CD4-positive, alpha-beta T cell treated with Interleukin-1 beta for 1 hour (primary cell): ENCODE measurements around the gene DCTN3.
A peak's percentile ranks its signal among the peaks of the same experiment; 100 is the strongest.

Source experiments
- DNase-seq, 2 donors: peaks; one replicate each; pipeline ENCODE4 v3.0.0-alpha.2; 2020 to 2022

The DCTN3 gene

DNA sequence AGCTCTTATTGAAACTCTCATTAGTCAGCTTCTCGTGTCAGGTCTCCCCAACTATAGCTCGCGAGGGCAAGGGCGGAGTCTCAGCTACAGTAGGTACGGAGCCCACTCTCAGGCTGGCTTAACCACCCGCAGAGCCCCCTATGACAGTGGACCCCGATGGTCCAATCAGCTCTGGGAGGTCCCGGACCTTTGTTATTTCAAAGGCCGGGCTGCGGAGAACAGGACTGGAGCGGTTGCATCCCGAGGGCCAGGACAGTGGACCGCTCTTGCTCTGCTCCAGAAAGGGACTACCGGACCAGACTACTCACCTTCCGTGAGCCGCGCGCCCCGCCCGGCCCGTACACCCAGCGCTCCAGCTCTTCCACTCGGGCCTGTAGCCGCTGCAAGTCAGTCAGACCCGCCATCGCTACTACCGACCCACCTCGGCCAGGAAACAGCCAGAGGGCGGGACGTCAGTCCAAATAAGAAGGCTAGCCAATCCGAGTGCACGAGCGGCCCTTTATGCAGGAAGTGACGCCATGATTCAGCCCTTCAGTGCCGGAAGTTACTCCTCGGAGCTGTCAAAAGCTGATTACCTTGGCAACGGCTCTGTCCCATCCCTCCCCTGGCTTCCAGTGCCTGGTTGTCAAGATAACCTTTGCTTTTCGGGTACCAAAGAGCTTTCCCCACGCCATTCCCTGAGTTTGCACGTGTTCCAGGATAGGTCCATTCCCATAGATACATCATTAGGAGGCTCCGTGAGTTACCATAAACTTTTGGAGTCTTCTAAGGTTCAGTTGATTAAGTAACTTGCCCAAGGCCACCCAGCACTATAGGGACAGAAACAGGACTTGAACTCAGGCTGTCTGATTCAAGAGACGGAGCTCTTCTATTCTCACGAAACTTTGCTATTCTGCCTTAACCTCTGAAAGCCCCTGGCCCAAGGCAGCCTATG is at the start of gene DCTN3:
TSS of gene DCTN3 (minus strand) at position 435 of the 934 bp plus-strand sequence. CDS start at position 404, 31 bp downstream.
- DNase-seq, result peak; percentile 95

DNA sequence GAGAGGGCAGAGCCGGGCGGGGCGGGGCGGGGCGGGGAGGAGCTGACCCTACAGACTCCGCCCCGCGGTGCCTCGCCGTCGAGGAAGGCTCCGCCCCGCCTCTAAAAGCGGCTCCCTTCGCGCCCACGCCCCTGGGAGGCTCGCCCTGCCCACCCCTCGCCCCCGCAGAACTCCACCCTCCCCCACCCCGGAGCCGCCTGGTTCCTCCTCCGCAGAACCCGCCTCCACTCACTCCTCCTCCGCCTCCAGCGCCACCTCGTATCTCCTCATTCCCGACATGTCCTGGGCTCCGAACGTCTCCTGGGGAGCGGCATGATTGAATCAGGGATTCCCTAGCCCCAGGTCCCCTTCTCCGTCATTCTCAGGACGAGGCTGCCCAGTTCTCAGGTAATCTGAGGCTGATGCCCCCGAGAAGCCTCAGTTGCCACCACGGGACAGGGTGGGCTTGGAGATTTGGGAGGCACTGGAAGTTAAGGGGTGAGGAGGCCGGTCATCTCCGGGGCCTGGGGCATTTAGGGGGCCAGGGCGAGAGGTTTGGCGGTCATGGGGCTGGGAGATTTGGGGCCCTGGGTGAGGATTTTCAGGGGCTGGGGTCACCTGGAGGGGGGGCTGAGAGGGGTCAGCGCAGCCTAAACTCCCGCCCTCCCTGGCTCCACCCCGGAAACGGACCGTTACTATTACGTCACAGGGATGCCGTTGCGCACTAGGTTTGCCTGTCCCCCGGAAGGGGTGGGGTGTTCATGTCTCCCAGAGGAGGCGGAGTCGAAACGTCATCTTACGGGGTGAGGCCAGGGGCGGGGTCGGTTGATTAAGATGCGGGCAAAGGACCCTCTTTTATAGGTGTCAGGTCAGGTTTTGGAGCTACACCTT is 45.3 kb upstream of the DCTN3 start:
- peak; percentile 93 to 94 for DNase-seq

DNA sequence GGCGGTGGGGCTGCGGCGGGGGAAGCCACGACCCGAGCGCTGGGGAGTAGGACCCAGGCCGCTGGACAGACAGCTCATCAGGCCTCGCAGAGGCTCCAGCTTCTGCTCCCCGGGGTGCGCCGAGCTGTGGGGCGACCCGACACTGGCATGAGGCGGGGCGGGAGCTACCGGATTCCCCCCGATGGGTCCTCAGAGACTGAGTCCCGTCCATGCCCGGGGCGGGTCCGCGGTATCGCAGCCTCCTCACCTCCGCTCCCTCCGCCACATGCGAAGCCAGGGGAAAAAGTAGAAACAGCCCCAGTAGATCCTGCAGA is 44.7 kb upstream of the DCTN3 start:
- DNase-seq, result no peak

DNA sequence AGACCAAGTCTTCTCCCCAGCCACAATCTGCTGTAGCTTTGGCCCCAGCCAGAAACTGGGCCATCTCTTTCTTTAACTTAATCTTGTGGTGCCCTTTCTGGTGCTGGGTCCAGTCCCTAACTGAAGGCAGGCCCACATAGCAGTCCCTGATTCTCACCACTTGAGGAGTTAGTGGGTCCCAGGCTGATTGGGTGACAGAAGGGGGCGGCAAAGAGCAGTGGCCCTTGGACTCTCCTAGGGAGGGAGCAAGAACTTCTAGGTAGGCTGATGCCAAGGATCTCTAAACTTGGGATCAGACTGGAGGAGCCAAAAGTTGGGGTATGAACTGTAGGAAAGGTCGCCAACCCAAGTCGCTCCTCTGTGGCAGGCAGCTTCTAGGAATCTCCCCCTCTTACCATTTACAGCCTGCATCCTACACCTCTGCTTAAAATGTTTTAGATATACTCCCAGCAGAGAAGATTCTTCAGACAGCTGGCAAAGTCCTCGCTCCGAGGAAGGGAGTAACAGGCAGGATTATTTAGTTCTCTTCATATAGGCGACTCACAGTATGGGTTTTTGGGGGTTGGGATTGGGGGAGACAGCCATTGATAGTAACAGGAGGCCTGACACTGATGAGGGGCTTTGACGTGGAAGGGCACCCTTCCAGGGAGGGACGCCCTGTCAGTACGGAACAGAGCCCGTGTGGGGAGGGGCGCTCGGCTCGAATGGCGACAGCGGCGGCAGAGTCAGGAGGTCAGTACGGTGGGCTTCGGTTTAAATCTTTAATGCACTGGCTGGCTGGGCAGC is 44.2 kb upstream of the DCTN3 start:
- DNase-seq, result peak; percentile 76 to 83

DNA sequence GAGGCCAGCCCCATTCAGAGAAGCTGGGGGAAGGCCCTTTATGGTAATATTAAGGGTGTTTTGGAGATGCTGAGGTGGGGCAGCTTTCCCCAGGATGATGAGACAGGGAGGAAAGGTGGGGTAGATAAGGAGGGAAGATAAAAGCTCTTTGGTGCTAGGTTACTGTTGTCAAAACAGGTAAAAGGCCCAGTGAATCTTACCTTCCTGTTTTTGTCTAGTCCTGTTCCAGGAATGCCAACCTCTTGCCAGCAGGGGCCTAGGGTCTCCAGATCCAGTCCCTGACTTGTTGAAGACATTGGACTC is 43.0 kb upstream of the DCTN3 start:
- DNase-seq, result peak; percentile 53 to 76

DNA sequence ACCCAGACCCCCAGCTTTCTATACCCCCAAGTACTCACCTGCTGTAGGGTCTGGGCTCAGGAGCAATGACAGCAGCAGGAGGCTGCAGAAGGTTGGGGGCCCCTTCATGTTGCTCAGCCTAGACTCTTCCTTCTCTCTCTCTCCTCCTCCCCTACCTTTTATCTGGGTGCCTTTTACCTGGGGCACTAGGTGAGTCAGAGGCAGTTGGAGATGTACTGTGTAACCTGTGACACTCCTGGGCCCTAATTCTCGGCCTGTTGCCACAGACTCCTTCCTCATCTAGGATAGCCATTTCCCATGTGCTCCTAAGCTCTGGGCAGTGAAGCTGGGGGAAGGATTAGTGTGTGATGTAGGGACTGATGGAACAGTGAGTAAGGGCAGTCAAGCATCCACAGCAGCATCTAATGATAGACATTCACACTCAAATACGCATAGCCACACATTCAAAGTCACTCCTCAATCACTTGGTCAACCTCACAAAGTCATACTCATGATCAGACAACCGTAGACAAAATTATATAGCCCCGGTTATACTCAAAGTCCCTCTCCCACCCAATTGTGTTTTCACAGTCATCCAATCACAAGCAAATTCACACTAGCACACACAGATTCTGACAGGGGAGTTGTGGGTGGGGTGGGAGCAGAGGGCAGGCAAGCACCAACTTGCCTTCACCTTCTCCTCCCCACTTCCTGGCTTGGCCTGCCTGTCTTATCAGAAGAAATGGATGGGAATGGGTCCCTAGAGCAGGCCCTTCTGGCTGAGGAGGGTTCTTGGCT is 42.4 kb upstream of the DCTN3 start, which contains the start of gene CCL27:
TSS of gene CCL27 (minus strand) at position 132 of the 777 bp plus-strand sequence. CDS start at position 108, 24 bp downstream.
- no peak for DNase-seq

DNA sequence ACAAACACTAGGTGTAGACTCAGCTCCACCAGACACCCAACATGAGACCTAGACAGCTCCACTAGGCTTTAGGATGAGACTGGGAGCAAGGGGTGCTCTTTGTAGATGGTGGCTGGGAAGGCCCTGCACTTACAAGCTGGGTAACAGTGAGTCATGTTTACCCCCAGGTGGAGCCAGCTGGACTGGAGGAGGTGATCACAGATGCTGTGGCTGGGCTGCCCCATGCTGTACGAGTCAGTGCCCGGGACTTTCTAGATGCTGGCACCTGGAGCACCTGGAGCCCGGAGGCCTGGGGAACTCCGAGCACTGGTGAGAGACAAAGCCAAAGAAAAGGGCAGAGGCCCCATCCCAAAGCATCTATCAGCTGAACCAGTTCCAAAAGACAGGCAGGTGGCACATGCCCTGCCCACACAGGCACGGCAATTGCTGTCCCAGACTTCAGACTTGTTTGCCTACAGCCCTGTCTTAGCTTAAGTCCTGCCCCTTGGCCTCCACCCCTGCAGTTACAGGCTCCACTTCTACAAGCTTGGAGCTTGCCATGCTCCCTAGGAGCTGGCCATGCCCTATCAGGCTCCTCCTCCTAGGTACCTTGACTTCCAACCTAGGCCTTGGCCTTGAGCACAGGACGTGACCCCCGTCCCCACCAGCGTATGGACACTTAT is 39.4 kb upstream of the DCTN3 start:
- no peak for DNase-seq

DNA sequence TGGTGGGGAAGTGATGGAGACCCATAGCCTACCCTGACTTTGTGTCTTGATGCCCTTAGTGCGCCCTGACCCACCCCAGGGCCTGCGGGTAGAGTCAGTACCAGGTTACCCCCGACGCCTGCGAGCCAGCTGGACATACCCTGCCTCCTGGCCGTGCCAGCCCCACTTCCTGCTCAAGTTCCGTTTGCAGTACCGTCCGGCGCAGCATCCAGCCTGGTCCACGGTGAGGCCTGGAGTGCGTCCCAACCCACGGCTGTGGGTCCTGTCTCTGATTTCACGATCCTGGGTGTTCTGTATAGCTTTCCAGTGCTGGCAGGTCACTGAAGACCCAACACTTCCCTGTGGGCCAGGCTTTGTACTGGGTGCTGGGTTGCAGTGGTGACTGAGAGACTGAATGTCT is 38.2 kb upstream of the DCTN3 start:
- no peak for DNase-seq

DNA sequence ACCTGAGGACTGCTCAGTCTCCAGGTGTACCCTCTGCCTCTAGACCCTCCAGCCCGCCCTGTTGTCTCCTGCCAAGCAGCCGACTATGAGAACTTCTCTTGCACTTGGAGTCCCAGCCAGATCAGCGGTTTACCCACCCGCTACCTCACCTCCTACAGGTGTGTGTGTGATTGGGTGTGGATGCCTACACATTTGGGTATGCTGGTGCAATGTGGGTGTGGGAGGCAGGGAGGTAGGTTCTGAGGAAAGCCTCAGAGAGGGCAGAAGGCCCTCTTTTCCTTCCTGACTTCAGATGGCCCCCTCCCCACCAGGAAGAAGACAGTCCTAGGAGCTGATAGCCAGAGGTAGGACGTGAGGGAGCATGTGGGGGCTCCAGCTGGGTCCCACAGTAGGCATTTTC is 36.7 kb upstream of the DCTN3 start:
- no peak for DNase-seq

DNA sequence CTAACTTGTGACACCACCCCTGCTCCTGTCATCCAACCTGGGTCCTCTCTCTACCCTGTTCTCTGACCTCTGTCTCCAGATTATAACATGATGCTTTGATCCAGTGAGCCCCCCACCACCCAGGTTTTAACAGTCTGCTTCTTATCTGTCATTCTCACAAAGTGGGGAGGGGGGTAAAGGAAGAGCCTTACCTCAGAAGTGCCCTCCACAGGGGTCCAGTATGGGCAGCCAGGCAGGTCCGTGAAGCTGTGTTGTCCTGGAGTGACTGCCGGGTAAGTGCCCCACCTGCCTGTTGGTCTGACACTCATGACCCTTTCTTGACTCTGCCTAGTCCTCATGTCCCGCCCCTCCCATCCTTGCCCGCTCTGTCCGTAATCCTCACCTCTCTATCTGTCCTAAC is 35.1 kb upstream of the DCTN3 start:
- no peak for DNase-seq

DNA sequence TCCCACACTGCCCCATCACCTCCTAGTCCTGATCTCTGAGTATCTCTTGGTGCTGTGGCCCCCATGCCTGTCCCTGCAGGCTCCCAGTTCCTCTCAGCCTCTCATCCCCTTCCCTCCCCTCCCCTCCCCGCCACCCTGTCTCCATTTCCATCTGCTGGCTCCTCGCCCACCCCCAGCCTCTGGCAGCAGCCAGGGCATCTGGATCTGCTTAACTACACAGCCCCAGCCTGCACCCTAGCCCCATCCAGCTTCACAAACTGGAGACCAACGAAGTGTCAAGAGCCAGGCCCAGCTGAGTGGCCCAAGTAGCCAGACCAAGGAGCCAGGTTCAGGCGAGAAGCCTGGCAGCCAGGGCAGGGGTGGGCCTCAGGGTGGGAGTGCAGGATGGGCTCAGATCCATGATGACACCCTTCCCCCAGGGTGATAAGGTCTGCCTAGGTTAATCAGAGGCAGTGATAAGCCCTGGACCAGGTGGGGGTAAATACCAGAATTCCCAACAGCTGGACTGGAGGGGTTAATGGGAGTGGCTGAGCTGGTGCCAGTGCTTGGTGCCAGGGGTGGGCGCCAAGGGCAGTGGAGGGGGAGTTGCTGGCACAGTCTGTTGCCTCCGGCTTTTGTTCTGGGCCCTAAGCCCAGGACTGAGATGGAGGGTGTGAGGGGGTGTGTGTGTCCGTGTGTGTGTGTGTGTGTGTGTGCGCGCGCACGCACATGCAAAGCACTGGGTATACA is 34.2 kb upstream of the DCTN3 start:
- no peak for DNase-seq

DNA sequence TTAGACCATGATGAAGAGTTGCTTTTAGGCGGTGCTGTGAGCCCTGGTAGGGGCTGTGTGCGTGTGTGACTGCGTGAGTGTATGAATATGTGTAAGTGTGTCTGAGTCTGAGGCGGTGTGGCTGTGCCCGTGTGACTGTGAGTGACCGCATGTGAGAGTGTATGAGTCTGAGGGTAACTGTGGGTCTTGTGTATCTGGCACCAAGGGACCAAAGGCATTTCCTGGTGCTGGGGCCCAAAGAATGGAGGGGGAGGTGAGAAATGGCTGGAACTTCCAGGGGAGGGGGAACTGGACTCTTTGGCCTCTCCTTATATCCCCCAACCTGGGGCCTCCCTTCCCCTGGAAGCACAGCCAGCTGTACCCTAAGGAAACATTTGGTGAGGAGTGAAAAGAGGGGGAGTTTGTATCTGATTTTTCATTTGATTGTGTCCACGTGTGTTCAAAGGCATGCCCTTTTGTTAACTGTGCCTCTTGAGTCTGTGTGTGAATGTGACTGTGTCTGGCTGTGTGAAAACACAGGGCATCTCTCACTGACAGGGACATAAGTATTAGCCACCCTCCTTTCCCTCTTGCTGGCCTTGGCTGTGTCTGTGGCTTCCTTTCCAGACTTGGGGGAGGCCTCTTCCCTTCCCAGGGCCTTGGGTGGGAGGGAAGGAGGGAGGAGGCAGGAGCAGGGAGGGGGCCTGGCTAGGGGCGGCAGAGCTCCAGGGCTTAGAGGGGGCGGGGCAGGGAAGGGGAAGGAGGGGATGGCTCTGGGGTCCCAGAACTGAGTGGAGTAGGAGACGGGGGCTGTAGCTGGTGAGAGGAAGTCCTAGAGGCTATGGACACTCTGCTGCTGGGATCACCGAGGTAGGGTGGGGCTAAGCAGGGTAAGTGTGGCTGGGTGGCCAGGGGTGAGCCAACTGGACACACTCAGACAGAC is 33.1 kb upstream of the DCTN3 start:
- DNase-seq, result no peak

DNA sequence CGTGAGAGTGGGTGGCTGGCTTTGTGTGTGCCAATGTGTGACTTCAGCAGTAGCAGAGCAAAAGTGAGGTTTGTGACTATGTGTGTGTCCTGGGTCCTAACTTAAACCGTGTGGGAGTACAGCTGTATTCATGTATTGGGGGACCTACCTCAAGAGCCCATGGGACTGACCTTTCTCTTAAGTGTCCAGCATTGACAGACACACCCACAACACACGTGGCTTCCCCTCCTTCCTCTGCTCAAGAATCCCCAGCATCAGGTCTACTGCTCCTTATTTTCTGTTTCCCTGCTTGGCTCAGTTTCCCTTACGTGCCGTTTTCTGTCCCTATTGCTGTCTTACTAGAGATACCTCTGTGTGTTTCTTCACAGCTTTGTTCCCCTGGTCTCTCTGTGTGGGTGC is 32.3 kb upstream of the DCTN3 start:
- no peak for DNase-seq

DNA sequence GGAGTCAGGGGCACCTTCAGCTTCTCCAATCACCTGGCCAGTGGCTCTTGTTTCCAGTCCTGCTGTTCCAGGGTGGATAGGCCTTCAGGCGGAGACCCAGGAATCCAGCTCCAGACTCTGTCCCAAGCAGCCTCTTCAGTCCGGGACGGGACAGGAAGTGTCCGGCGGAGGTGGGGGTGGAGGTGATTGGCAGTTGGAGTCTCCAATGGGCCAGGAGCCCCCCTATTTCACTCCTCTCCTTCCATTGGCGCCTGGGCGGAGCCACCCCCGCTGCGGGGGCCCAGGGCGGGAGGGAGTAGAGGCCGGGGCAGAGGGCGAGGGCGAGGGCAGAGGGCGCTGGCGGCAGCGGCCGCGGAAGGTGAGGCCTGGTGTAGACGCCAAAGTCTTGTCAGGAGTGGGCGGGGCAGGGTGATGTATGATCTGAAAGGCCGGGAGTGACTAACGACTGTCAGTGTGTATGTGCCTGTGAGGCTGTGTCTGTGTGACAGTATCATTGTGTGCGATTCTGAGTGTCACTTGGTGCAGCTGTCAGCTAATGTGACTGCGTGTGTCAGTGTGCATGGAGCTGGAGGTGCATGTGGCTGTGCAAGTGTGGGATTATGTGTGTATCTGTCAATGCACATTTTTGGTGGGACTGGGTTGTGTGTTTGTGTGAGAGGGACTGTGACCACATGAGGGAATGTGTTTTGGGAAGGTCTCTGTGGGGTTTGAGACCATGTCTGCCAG is 31.7 kb upstream of the DCTN3 start, which contains the start of gene IL11RA:
TSS of gene IL11RA (plus strand) at position 310 of the 726 bp plus-strand sequence. CDS start 3,033 bp downstream, outside the sequence.
- DNase-seq, result peak; percentile 21 to 33

DNA sequence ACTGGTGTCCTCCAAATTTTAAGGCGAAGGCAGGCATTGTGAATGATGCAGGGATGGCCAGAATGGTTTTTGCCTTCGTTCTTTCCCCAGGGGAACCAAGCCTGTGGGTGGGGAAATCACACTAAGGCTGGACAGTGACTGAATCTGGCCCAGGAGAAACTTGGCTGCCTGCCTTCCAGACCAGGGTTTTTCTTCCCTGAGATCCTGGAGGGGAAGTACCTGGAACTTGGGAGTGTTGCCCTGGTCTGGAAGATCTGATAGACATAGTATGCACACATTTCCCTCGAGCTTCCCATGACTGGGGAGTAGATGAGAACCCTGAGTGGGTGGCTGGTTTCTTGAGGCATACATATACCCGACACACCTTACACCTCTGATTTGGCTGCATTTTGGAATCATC is 31.0 kb upstream of the DCTN3 start:
- no peak for DNase-seq

DNA sequence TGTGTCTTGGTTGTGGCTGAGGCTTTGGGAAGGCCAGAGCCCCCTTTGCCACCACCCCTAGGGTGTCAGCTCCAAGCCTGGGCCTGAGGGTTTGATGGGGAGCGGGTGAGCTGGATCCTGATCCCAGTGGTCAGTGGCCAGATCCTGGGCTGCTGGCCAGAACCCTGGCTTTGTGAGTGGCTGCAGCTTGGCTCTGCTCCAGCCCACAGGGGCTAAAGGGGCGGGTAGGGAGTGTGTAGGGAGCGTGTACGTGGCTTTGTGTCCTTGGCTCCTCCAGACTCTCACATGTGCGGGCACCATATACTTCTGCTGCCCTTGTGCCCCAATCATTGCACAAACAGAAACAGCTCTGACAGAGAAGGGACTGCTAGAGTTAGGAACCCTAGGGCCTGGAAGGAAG is 30.5 kb upstream of the DCTN3 start:
- no peak for DNase-seq

DNA sequence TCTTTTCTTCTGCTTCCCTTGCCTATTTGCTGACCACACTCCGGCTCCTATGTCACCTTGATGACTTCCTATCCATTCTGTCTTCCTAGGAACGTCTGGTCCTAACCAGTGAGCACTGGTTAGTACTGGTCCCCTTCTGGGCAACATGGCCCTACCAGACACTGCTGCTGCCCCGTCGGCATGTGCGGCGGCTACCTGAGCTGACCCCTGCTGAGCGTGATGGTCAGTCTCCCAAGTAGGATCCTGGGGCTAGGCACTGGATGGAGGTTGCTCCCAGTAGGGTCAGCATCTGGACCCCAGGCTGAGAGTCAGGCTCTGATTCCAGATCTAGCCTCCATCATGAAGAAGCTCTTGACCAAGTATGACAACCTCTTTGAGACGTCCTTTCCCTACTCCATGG is 28.4 kb upstream of the DCTN3 start:
- no peak for DNase-seq

DNA sequence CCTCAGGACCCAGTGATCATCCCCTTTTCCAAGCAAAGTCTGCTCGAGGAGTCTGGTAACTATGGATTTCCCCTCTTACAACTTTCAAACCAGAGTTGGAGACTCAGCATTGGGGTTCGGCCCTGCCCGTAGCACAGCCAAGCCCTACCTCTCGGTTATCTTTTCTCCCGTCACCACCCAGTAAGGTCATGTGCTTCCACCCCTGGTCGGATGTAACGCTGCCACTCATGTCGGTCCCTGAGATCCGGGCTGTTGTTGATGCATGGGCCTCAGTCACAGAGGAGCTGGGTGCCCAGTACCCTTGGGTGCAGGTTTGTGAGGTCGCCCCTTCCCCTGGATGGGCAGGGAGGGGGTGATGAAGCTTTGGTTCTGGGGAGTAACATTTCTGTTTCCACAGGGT is 27.4 kb upstream of the DCTN3 start:
- DNase-seq, result no peak

DNA sequence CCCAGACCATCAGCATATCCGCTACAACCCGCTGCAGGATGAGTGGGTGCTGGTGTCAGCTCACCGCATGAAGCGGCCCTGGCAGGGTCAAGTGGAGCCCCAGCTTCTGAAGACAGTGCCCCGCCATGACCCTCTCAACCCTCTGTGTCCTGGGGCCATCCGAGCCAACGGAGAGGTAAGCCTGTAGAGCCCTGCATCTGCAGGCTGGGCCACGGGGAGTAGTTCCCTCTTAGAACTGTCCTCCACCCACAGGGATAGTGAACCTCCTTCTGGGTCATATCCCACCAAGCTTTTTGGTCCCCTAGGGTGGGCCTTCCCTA is 26.7 kb upstream of the DCTN3 start:
- no peak for DNase-seq
